Muscle layer of duodenum (tissue), 2 donors: ENCODE data around the gene CHRNG.
A peak's percentile ranks its signal among the peaks of the same experiment; 100 is the strongest.

Experiments
- H3K27ac ChIP-seq: one replicate; pipeline ENCODE4 v1.7.0; 2013; ENCODE audit warnings: mild to moderate bottlenecking, low read length
- H3K27me3 ChIP-seq: one replicate; pipeline ENCODE4 v1.7.0; 2013; ENCODE audit warnings: low read depth, mild to moderate bottlenecking, control low read depth, low read length
- H3K36me3 ChIP-seq, 2 donors: one replicate each; pipeline ENCODE4 v1.7.0; 2013; ENCODE audit warnings: low read length in 2 of 2, control low read depth in 1 of 2, mild to moderate bottlenecking in 1 of 2; ENCODE audit not compliant: insufficient read depth in 2 of 2, control insufficient read depth in 1 of 2
- H3K4me1 ChIP-seq, 2 donors: one replicate each; pipeline ENCODE4 v1.7.0; 2013; ENCODE audit warnings: low read length in 2 of 2, mild to moderate bottlenecking in 2 of 2, control low read depth in 1 of 2, moderate library complexity in 1 of 2; ENCODE audit not compliant: insufficient read depth in 2 of 2, control insufficient read depth in 1 of 2
- H3K4me3 ChIP-seq, 2 donors: one replicate each; pipeline ENCODE4 v1.7.0; 2013; ENCODE audit warnings: low read length in 2 of 2, low read depth in 1 of 2, mild to moderate bottlenecking in 1 of 2
- H3K9me3 ChIP-seq, 2 donors: one replicate each; pipeline ENCODE4 v1.7.0; 2013; ENCODE audit warnings: low read length in 2 of 2, control low read depth in 1 of 2, mild to moderate bottlenecking in 1 of 2; ENCODE audit not compliant: control insufficient read depth in 1 of 2
- donor health status: healthy.

The CHRNG gene

GRCh38 chr2:232497348-232497747 lies 42.1 kb upstream of the CHRNG start:
- Histone ChIP-seq H3K27me3 (no peaks in the 10 kb centered on the region), H3K4me3 (no peak overlapping the region), H3K36me3 (no peaks in the 10 kb centered on the region), H3K9me3 (no peaks in the 10 kb centered on the region), H3K4me1 (peaks cover 0 to 5% of the 10 kb centered on the region in 2 donors), H3K27ac (no peak overlapping the region)

DNA sequence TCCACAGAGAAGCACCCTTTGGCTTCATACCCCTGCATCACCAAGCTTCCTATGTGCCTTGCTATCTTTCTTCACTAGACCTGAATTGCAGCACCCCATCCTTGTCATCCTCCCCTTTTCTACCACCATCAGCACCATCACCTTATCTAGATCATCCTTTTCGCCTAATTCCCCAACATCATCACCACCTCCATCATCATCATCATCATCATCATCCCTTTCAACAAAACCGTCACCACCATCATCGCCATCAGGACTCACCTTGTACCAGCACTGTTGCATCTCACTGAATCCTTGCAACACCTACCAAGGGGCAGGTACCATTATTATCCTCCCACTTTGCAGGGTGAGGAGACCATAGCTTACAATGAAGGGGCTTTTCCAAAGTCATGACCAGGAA lies 41.0 kb upstream of the CHRNG start:
- no peak overlapping the region for H3K4me3 ChIP-seq
- peaks cover 3% of the 10 kb centered on the region for H3K27me3 ChIP-seq
- no peak overlapping the region for H3K27ac ChIP-seq
- peaks cover 0 to 9% of the 10 kb centered on the region in 2 donors for H3K4me1 ChIP-seq
- no peaks in the 10 kb centered on the region for H3K36me3 ChIP-seq
- no peaks in the 10 kb centered on the region for H3K9me3 ChIP-seq

GRCh38 chr2:232501331-232501771 lies 38.1 kb upstream of the CHRNG start:
- H3K9me3 ChIP-seq: no peaks in the 10 kb centered on the region
- H3K27ac ChIP-seq: no peak overlapping the region
- peaks cover 21% of the 10 kb centered on the region for H3K27me3 ChIP-seq
- peaks cover 0 to 9% of the 10 kb centered on the region in 2 donors for H3K4me1 ChIP-seq
- H3K4me3 ChIP-seq: no peak overlapping the region
- H3K36me3 ChIP-seq: no peaks in the 10 kb centered on the region

GRCh38 chr2:232501794-232502390 lies 37.6 kb upstream of the CHRNG start:
- H3K4me3 ChIP-seq: no peak overlapping the region
- no peaks in the 10 kb centered on the region for H3K9me3 ChIP-seq
- H3K36me3 ChIP-seq: no peaks in the 10 kb centered on the region
- no peak overlapping the region for H3K27ac ChIP-seq
- H3K4me1 ChIP-seq: peaks cover 0 to 9% of the 10 kb centered on the region in 2 donors
- peaks cover 21% of the 10 kb centered on the region for H3K27me3 ChIP-seq

DNA sequence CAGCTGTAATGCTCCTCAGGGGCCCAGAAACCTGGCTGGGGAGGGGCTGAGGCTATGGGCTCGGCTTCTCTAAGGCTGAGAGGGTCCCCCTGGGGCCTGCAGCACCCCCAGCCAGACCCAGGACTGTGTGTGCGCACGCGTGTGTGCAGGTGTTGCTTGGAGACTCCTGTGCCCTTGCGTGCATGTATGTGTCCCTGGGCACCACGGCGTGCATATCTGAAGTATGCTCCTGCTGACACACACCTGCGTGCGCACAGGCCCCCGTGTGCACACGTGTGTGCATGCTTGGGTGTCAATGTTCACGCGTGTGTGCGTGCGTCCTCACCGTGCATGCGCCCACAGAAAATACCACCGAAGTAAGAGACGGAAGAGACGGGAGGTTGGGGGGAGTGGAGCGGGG lies 37.0 kb upstream of the CHRNG start:
- Histone ChIP-seq H3K9me3 (no peaks in the 10 kb centered on the region), H3K27ac (no peak overlapping the region), H3K4me1 (peaks cover 0 to 9% of the 10 kb centered on the region in 2 donors), H3K27me3 (peaks cover 21% of the 10 kb centered on the region), H3K36me3 (no peaks in the 10 kb centered on the region), H3K4me3 (no peak overlapping the region)

- Histone ChIP-seq H3K9me3 (no peaks in the 10 kb centered on the region), H3K27me3 (peaks cover 21% of the 10 kb centered on the region), H3K27ac (no peak overlapping the region), H3K36me3 (no peaks in the 10 kb centered on the region), H3K4me1 (peaks cover 0 to 9% of the 10 kb centered on the region in 2 donors), H3K4me3 (peak overlapping the region in 1 of 2 donors; percentile 63)
Measured at GRCh38 chr2:232502911-232503808, 36.3 kb upstream of the CHRNG start.

GRCh38 chr2:232503809-232504323 lies 35.6 kb upstream of the CHRNG start:
- Histone ChIP-seq H3K9me3 (no peaks in the 10 kb centered on the region), H3K4me1 (peaks cover 0 to 9% of the 10 kb centered on the region in 2 donors), H3K36me3 (no peaks in the 10 kb centered on the region), H3K27me3 (peaks cover 21% of the 10 kb centered on the region), H3K4me3 (peak overlapping the region in 1 of 2 donors; percentile 63), H3K27ac (no peak overlapping the region)

DNA sequence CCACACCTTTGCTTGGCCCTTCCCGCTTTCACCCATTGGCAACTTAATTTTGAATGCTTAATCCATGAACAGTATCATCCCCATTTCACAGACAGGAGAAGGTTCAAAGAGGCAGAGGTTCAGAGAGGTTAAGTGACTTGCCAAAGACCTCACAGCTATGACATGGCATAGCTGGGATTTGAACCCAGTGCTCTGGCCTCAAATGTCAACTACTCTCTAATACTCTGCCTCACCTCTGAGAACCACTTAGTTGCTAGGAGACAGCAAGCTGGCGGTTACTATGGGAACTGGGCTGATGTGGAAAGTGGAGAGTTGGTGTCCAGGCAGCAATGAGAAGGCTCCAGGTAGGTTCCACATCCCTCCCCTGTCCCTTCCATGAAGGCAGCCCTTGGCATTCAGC lies 35.1 kb upstream of the CHRNG start:
- Histone ChIP-seq H3K27ac (no peak overlapping the region), H3K36me3 (no peaks in the 10 kb centered on the region), H3K4me3 (no peak overlapping the region), H3K27me3 (peaks cover 21% of the 10 kb centered on the region), H3K4me1 (peaks cover 0 to 9% of the 10 kb centered on the region in 2 donors), H3K9me3 (no peaks in the 10 kb centered on the region)

- Histone ChIP-seq H3K27me3 (peaks cover 21% of the 10 kb centered on the region), H3K4me1 (peaks cover 0 to 9% of the 10 kb centered on the region in 2 donors), H3K27ac (no peak overlapping the region), H3K9me3 (no peaks in the 10 kb centered on the region), H3K36me3 (no peaks in the 10 kb centered on the region), H3K4me3 (no peak overlapping the region)
Measured at GRCh38 chr2:232505856-232506255, 33.6 kb upstream of the CHRNG start.

- no peak overlapping the region for H3K27ac ChIP-seq
- no peaks in the 10 kb centered on the region for H3K36me3 ChIP-seq
- H3K4me1 ChIP-seq: peaks cover 0 to 9% of the 10 kb centered on the region in 2 donors
- H3K9me3 ChIP-seq: no peaks in the 10 kb centered on the region
- peaks cover 21% of the 10 kb centered on the region for H3K27me3 ChIP-seq
- H3K4me3 ChIP-seq: no peak overlapping the region
Measured at GRCh38 chr2:232506709-232507108, 32.8 kb upstream of the CHRNG start.

DNA sequence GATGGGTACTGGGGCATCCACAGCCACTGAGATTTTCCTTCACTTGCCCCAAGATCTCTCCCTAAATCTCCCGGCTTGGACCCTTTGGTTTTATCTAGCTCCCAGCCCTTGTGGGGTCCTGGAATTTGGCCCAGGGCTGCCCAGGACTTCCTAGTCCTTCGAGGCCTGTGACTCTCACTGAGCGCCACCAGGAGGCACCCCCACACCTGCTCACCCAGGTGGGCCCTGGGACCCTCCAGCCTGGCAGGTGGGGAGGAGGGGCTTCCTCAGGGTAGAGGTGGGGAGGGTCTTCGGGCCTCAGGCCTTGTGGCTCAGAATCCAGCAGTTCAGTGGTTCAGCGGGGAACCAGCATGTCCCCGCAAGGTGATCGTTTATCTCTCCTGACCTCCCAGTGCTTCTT lies 31.2 kb upstream of the CHRNG start:
- Histone ChIP-seq H3K4me1 (no peaks in the 10 kb centered on the region), H3K4me3 (no peak overlapping the region), H3K27ac (no peak overlapping the region), H3K36me3 (no peaks in the 10 kb centered on the region), H3K9me3 (no peaks in the 10 kb centered on the region), H3K27me3 (peaks cover 20% of the 10 kb centered on the region)
